ENCODE measurements around the gene CD44. TPM values are rescaled to one million over a fixed set of nuclear protein-coding genes. Genes with fewer than 3 reads are reported as not detected.

The CD44 gene
- polyA plus RNA-seq, 1 donor from 2014 or later: 0.77 TPM

DNA sequence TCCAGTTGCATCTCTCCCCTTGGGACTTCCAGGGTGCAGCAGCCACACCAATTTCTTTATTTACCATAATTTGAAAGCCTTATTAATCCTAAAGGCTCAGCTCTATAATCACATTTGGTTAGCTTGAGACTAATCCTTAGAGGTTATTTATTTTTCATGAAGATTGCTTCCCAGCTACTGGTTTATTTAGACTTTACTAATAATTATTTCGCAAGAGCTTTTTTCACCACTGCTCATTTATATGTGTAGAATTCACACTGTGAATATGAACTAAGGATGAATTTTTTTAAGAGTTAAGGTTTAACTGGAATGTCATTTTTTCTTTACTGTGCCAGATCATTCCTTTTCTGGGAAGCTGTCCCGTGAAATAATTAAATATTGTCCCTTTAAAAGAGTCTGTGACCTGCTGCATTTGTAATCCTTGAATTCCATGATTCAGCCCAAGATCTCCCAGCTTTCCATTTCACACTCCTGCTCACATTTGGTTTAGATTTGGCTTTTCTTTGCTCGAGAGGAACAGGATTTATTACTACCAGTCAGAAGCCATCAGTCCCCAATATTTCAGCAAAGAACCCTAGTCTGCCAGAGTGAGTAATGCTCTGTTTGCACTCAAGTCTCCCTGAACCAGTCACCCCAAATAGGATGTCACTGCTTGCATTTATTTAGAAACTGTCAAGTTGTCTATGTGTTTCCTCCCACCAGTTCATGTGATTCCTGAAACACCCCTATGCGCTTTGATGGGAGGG, 4.4 kb upstream of the CD44 start:
- Histone ChIP-seq H3K4me3 (ENCODE audit: low read length) (no peak overlapping the region), H4K20me1 (ENCODE audit: insufficient read depth) (no peaks in the 10 kb centered on the region), H3K27me3 (ENCODE audit: insufficient read depth, low read depth, low read length) (peaks cover 21% of the 10 kb centered on the region), H3K36me3 (ENCODE audit: insufficient read depth, low read length) (no peaks in the 10 kb centered on the region), H3K27ac (ENCODE audit: low read length) (no peak overlapping the region), H3K79me2 (replicated peaks; ENCODE audit: insufficient read depth, low read length) (no peaks in the 10 kb centered on the region), H3K9me2 (ENCODE audit: insufficient read depth, low read length) (no peaks in the 10 kb centered on the region), H2AFZ (ENCODE audit: low read depth, low read length) (no peak overlapping the region), H3K9me3 (ENCODE audit: low read length) (no peaks in the 10 kb centered on the region), H3F3A (ENCODE audit: insufficient read depth, low read length, poor library complexity, severe bottlenecking) (no peaks in the 10 kb centered on the region), H3K4me2 (ENCODE audit: low read length) (no peak overlapping the region), H3K9ac (ENCODE audit: low read length) (no peak overlapping the region)
- TF ChIP-seq, protein P1, sequence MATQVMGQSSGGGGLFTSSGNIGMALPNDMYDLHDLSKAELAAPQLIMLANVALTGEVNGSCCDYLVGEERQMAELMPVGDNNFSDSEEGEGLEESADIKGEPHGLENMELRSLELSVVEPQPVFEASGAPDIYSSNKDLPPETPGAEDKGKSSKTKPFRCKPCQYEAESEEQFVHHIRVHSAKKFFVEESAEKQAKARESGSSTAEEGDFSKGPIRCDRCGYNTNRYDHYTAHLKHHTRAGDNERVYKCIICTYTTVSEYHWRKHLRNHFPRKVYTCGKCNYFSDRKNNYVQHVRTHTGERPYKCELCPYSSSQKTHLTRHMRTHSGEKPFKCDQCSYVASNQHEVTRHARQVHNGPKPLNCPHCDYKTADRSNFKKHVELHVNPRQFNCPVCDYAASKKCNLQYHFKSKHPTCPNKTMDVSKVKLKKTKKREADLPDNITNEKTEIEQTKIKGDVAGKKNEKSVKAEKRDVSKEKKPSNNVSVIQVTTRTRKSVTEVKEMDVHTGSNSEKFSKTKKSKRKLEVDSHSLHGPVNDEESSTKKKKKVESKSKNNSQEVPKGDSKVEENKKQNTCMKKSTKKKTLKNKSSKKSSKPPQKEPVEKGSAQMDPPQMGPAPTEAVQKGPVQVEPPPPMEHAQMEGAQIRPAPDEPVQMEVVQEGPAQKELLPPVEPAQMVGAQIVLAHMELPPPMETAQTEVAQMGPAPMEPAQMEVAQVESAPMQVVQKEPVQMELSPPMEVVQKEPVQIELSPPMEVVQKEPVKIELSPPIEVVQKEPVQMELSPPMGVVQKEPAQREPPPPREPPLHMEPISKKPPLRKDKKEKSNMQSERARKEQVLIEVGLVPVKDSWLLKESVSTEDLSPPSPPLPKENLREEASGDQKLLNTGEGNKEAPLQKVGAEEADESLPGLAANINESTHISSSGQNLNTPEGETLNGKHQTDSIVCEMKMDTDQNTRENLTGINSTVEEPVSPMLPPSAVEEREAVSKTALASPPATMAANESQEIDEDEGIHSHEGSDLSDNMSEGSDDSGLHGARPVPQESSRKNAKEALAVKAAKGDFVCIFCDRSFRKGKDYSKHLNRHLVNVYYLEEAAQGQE (IDR thresholded peaks at IDR 0.05; ENCODE audit: borderline replicate concordance): no peak
- TF ChIP-seq EZH2 (IDR thresholded peaks at IDR 0.05; ENCODE audit: borderline replicate concordance, insufficient read depth, low read length, poor library complexity, severe bottlenecking): no peak
- no peak for TF ChIP-seq CTCF (IDR thresholded peaks at IDR 0.05; ENCODE audit: poor library complexity, severe bottlenecking)
- TF ChIP-seq SMC3 (conservative IDR thresholded peaks at IDR 0.05; ENCODE audit: poor library complexity): no peak
- no peak for TF ChIP-seq MXI1 (conservative IDR thresholded peaks at IDR 0.05; ENCODE audit: poor library complexity, severe bottlenecking)
- TF ChIP-seq RAD21 (conservative IDR thresholded peaks at IDR 0.05): no peak

- no peaks in the 10 kb centered on the region for H3F3A ChIP-seq (ENCODE audit: insufficient read depth, low read length, poor library complexity, severe bottlenecking)
Measured at GRCh38 chr11:35135222-35135621, 3.7 kb upstream of the CD44 start.

More at GRCh38 chr11:35135222-35135621, 3.7 kb upstream of the CD44 start:
- Histone ChIP-seq H3K9me2 (ENCODE audit: insufficient read depth, low read length) (no peaks in the 10 kb centered on the region), H3K4me2 (ENCODE audit: low read length) (no peak overlapping the region), H3K27ac (ENCODE audit: low read length) (no peak overlapping the region), H4K20me1 (ENCODE audit: insufficient read depth) (no peaks in the 10 kb centered on the region), H3K9me3 (ENCODE audit: low read length) (no peaks in the 10 kb centered on the region), H2AFZ (ENCODE audit: low read depth, low read length) (no peak overlapping the region), H3K79me2 (replicated peaks; ENCODE audit: insufficient read depth, low read length) (no peaks in the 10 kb centered on the region), H3K27me3 (ENCODE audit: insufficient read depth, low read depth, low read length) (peaks cover 28% of the 10 kb centered on the region), H3K4me3 (ENCODE audit: low read length) (no peak overlapping the region), H3K9ac (ENCODE audit: low read length) (no peak overlapping the region), H3K36me3 (ENCODE audit: insufficient read depth, low read length) (no peaks in the 10 kb centered on the region)
- no peak for TF ChIP-seq SMC3 (conservative IDR thresholded peaks at IDR 0.05; ENCODE audit: poor library complexity)
- no peak for TF ChIP-seq EZH2 (IDR thresholded peaks at IDR 0.05; ENCODE audit: borderline replicate concordance, insufficient read depth, low read length, poor library complexity, severe bottlenecking)
- TF ChIP-seq CTCF (IDR thresholded peaks at IDR 0.05; ENCODE audit: poor library complexity, severe bottlenecking): no peak
- no peak for TF ChIP-seq EP300 (conservative IDR thresholded peaks at IDR 0.05; ENCODE audit: poor library complexity, severe bottlenecking)
- no peak for TF ChIP-seq POLR2AphosphoS5 (IDR thresholded peaks at IDR 0.05)
- no peak for TF ChIP-seq MXI1 (conservative IDR thresholded peaks at IDR 0.05; ENCODE audit: poor library complexity, severe bottlenecking)
- no peak for TF ChIP-seq RAD21 (conservative IDR thresholded peaks at IDR 0.05)
- TF ChIP-seq, protein P1 (IDR thresholded peaks at IDR 0.05; ENCODE audit: borderline replicate concordance): no peak
- no peak for TF ChIP-seq TAF1 (IDR thresholded peaks at IDR 0.05; ENCODE audit: low read depth)
